AG10803 (cell line): ENCODE results near the gene PON3.

Source experiments
- DNase-seq: peaks from one replicate; pipeline ENCODE4 v3.0.0; 2010; ENCODE audit warnings: low read depth
- H3K4me3 ChIP-seq: 2 replicates; pipeline ENCODE4 v1.5.1; 2011; ENCODE audit warnings: mild to moderate bottlenecking, low read length, control low read depth
- CTCF ChIP-seq: conservative IDR thresholded peaks from 2 replicates; pipeline ENCODE4 v1.5.1; 2011; ENCODE audit warnings: mild to moderate bottlenecking, low read length, control low read depth, inconsistent platforms

PON3 gene

GRCh38 chr7:95396136-95397032 is at the start of gene PON3:
TSS of gene PON3 (minus strand) at chr7:95396375. CDS start at chr7:95396350, 25 bp downstream.
- no peak for TF ChIP-seq CTCF
- H3K4me3 ChIP-seq, result peak within 1 kb of the TSS; percentile 32
- DNase-seq, result no peak

- no peak for TF ChIP-seq CTCF
- DNase-seq, result no peak
- no peak overlapping the region for H3K4me3 ChIP-seq
Observed at GRCh38 chr7:95444796-95445195, 48.6 kb upstream of the PON3 start.

DNA sequence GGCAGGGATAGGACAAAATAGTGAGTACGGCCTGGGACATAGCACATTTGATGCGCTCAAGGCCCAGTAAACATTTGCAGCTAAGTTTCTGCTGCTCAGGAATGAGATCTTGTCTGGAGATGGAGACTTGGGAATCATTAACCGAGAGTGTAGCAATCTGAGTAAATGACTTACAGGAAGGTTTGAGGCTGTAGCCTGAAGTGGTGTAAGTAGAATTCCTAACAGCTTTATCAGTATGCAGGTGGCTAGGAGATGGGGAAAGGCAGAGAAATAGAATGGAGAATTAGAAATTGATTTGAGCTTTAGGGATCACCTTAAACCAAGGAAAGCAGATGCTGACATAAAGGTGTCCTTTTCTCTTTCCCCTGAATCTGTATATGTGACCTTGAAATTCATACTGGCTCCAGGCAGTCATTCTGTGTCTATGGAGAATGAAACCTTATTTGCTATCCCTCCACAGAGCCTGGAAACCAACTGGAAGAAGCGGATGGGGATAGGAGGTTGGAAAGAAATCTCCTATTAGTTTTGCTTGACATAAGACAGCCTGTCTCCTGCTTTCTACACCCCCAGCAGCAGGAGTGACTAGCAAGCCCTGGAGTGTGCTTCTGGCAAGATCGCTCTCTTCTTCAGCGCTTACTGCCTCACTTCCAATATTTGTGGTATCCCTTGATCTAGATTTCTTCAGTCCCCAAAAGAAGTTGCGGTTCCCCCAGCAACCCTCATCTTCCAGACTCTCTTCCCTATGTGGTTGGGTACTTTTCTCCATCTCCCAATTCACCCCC is 45.1 kb upstream of the PON3 start:
- no peak for DNase-seq
- H3K4me3 ChIP-seq, result no peak overlapping the region
- TF ChIP-seq CTCF, result no peak

DNA sequence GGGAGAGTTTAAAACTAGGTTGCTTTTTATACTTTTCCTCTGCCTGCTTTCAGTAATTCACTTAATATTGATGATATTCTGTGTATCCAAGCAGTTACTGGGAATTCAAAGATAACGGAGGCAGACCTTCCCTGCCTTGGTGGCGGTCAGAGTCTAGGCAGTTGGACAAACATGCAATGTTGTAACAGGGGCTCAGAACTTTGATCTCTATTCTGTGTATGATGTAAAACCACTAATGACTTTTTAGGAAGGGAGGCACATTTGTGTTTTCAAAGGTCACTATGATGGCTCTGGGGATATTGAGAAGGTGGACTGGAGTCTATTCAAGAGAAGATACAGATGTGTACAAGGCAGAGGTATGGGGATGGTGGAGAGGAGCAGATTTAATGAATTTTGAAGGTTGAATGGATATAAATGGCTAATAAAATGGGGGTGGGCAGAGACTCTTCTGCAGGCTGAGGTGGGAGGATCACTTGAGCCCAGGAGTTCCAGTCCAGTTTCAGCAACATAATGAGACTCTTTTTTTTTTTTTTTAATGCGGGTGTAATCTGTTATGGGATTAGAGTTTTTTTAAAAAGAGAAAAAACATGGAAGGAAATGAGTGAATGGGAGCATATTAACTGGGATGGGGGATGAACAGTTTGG is 44.3 kb upstream of the PON3 start:
- H3K4me3 ChIP-seq, result no peak overlapping the region
- DNase-seq, result no peak
- TF ChIP-seq CTCF, result no peak

GRCh38 chr7:95436407-95436806 is 40.2 kb upstream of the PON3 start:
- no peak for TF ChIP-seq CTCF
- H3K4me3 ChIP-seq, result no peak overlapping the region
- no peak for DNase-seq

GRCh38 chr7:95435422-95435780 is 39.2 kb upstream of the PON3 start:
- TF ChIP-seq CTCF, result no peak
- H3K4me3 ChIP-seq, result peak overlapping the region; percentile 62
- DNase-seq, result no peak
